Suppressor macrophage treated with lipopolysaccharide for 1 hour (primary cell): ENCODE measurements around the gene NDUFA1.
"Not testable (repeated sequence)": the region's sequence is repeated elsewhere in the genome, so short reads cannot be mapped to it uniquely, and the experiment has no call there.

ENCODE experiments used
- DNase-seq, 3 donors: peaks; one replicate each; pipeline ENCODE4 v3.0.0-alpha.2; 2020 to 2022

NDUFA1 gene

DNA sequence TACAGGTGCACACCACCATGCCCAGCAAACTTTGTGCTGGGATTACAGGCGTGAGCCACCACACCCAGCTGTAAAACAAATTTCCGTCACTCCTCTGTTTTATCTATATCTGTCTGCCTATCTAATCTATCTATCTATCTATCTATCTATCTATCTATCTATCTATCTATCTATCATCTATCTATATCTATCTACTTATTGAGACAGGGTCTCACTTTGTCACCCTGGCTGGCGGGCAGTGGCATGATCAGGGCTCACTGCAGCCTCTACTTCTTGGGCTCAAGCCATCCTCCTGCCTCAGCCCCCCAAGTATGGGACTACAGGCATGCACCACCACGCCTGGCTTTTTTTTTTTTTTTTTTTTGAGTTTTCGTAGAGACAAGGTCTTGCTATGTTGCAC lies 44.7 kb downstream of the NDUFA1 start:
- no peak for DNase-seq

DNA sequence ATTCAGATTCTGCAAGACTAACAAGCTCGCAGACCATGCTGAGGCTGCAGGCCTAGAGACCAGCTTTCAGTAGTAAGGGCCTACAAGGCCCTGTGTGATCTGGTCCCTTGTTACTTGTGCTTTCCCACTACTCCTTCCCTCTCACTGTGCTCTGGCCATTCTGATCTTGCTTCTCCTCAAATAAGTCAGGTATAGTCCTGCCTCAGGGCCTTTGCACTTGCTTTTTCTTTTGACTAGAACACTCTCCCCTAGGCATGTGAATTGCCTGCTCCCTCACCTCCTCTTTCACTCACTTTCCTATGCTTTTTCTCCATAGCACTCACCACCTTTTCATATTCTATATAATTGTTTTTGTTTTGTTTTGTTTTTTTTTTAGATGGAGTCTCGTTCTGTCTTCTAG lies 46.2 kb downstream of the NDUFA1 start:
- DNase-seq: no peak

DNA sequence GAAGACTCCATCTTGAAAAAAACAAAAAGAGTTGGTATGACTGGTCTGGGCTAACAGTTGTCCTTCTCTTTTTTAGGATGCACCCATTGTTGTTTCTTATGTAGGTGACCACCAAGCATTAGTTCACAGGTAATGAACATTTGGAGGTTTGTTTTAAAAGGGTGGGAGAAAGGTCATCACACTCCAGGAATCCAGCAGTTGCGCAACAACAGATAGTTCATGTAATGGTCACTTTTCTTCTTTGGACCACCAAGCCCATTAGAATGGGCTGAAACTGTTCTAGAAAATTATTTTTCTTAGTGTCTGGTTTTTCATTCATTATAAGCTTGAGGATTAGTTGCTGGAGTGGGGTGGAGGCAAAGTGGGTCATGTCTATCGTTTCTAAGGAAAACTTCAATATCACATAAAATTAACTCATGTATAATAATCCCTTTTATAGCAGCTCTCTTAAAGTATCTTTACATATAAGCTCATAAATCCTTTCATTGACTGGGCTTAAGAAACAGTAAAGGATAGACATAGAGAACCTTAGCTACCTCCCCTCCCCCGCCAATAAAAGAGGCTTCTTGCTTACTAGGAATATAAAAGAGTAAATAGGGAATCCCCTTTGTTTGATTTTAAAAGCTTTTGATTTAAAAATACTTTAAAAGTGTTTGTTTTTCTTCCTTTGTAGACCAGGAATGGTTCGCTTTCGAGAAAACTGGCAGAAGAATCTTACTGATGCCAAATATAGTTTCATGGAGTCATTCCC lies 48.4 kb downstream of the NDUFA1 start:
- DNase-seq: no peak

DNA sequence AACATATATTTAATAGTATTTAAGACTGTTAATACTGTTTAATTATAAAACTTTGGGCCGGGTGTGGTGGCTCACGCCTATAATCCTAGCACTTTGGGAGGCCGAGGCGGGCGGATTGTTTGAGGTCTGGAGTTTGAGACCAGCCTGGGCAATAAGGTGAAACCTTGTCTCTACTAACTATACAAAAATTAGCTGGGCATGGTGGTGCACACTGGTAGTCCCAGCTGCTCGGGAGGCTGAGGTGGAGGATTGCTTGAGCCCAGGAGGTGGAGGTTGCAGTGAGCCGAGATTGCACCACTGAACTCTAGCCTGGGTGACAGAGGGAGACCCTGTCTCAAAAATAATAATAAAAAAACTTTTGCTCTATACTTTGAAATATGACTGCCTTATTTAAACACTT lies 50.8 kb downstream of the NDUFA1 start:
- DNase-seq: not testable (repeated sequence)
